HG03521 (cell line): ENCODE data around the gene PTTG2.
"Not testable (repeated sequence)": the region's sequence is repeated elsewhere in the genome, so short reads cannot be mapped to it uniquely, and the experiment has no call there.

Experiments used
- ATAC-seq: cut with Tn5 transposase; IDR thresholded peaks from one replicate; pipeline ENCODE4 v1.9.1; 2021; ENCODE audit warnings: mild to moderate bottlenecking, moderate library complexity; ENCODE audit not compliant: unreplicated experiment

The PTTG2 gene

GRCh38 chr4:37953620-37954293 is 6.4 kb upstream of the PTTG2 start:
- ATAC-seq = no peak

GRCh38 chr4:37956941-37957340 is 3.3 kb upstream of the PTTG2 start:
- no peak for ATAC-seq

- ATAC-seq = no peak
Measured at GRCh38 chr4:37958932-37959331, 1.3 kb upstream of the PTTG2 start.

GRCh38 chr4:37960679-37961450 is 667 bp downstream of the PTTG2 start:
- no peak for ATAC-seq

GRCh38 chr4:37964734-37965457 is 4.7 kb downstream of the PTTG2 start:
- no peak for ATAC-seq

GRCh38 chr4:37966044-37966443 is 5.8 kb downstream of the PTTG2 start:
- ATAC-seq = no peak

GRCh38 chr4:37967736-37968135 is 7.5 kb downstream of the PTTG2 start:
- ATAC-seq = no peak

GRCh38 chr4:37968747-37969146 is 8.5 kb downstream of the PTTG2 start:
- ATAC-seq = no peak

- no peak for ATAC-seq
Measured at GRCh38 chr4:37970702-37971101, 10.5 kb downstream of the PTTG2 start.

- ATAC-seq = no peak
Measured at GRCh38 chr4:37971202-37971601, 11.0 kb downstream of the PTTG2 start.

- ATAC-seq = no peak
Measured at GRCh38 chr4:37973441-37973840, 13.2 kb downstream of the PTTG2 start.

- ATAC-seq = not testable (repeated sequence)
Measured at GRCh38 chr4:37975321-37975822, 15.2 kb downstream of the PTTG2 start.

- no peak for ATAC-seq
Measured at GRCh38 chr4:37976507-37976906, 16.3 kb downstream of the PTTG2 start.

- ATAC-seq = peak; percentile 83
Measured at GRCh38 chr4:37976991-37977470, 16.8 kb downstream of the PTTG2 start.

GRCh38 chr4:37977471-37978247 is 17.5 kb downstream of the PTTG2 start:
- ATAC-seq = peak; percentile 59

GRCh38 chr4:37978248-37978924 is 18.2 kb downstream of the PTTG2 start:
- ATAC-seq = peak; percentile 5

- no peak for ATAC-seq
Measured at GRCh38 chr4:37980246-37980645, 20.0 kb downstream of the PTTG2 start.

- ATAC-seq = no peak
Measured at GRCh38 chr4:37981425-37981824, 21.2 kb downstream of the PTTG2 start.

GRCh38 chr4:37981844-37982720 is 21.9 kb downstream of the PTTG2 start:
- ATAC-seq = no peak
